K562 (cell line): ENCODE data around the gene CFL1. TPM values are rescaled to one million over a fixed set of nuclear protein-coding genes. Genes with fewer than 3 reads are reported as not detected.
A peak's percentile ranks its signal among the peaks of the same experiment; 100 is the strongest.

Source experiments
- ATAC-seq: fragments of 200-7000 bp; cut with Tn5 transposase; 3 replicates; pipeline ENCODE4 v1.9.1; 2020; ENCODE audit warnings: moderate library complexity
- BruUV-seq: library from RNA; stranded (reverse); fragments of 400-500 nt; replicated peaks from 2 replicates; lab custom pipeline; 2021; lab: Mats Ljungman, UMichigan
- CTCF ChIA-PET: fragments of 300-600 bp; formaldehyde crosslinking; extraction: SDS; loops from one replicate; lab custom pipeline; 2021; ENCODE audit warnings: low intra/inter-chr PET ratio; lab: Yijun Ruan, JAX
- POLR2A ChIA-PET: fragments of 300-600, 350-650 bp; sonication (Branson Sonifier 250); formaldehyde crosslinking; extraction: SDS; loops from one replicate; lab custom pipeline; 2021; ENCODE audit warnings: antibody characterized with exemption, inconsistent platforms; lab: Yijun Ruan, JAX
- DNase-seq, 4 experiments: peaks; one replicate each; pipeline versions ENCODE4 v3.0.0 to v3.0.0-alpha.2; 2011 to 2018; ENCODE audit warnings: low spot score in 3 of 4, mixed read lengths in 3 of 4; ENCODE audit errors: extremely low read depth in 1 of 4
- FAIRE-seq: peaks from 2 replicates; lab custom pipeline; 2011; peaks lifted over from hg19 to GRCh38; lab: Jason Lieb, UNC
- H2AFZ ChIP-seq: 2 replicates; pipeline ENCODE4 v1.6.0; 2011; ENCODE audit warnings: low read depth, low read length, control low read depth, inconsistent platforms
- H3K27ac ChIP-seq: fragments of 200-600 bp; 3 replicates; pipeline ENCODE4 v1.8.0; 2011; ENCODE audit warnings: low read depth, mild to moderate bottlenecking, control low read depth, inconsistent platforms, low read length, moderate library complexity, mixed read lengths; ENCODE audit errors: extremely low read depth
- H3K27me3 ChIP-seq, 2 experiments: fragments of 300-600 bp in 1 of 2; 2 replicates in 1 of 2; 3 replicates in 1 of 2; pipeline versions ENCODE4 v1.6.0 to v1.8.0; 2011; ENCODE audit warnings: inconsistent platforms in 2 of 2, low read length in 2 of 2, mild to moderate bottlenecking in 1 of 2, mixed read lengths in 1 of 2, moderate library complexity in 1 of 2; ENCODE audit not compliant: control insufficient read depth in 2 of 2, insufficient read depth in 2 of 2
- H3K36me3 ChIP-seq: fragments of 300-600 bp; 3 replicates; pipeline ENCODE4 v1.8.0; 2011; ENCODE audit warnings: mild to moderate bottlenecking, low read length, inconsistent platforms; ENCODE audit not compliant: control insufficient read depth, insufficient read depth
- H3K4me1 ChIP-seq, 2 experiments: fragments of 200-600 bp in 1 of 2; replicated peaks in 1 of 2; 2 replicates in 1 of 2; 3 replicates in 1 of 2; pipeline versions ENCODE4 v1.5.1 to v1.8.0; 2011; ENCODE audit warnings: inconsistent platforms in 2 of 2, low read length in 2 of 2, mild to moderate bottlenecking in 1 of 2, mixed read lengths in 1 of 2, moderate library complexity in 1 of 2; ENCODE audit not compliant: control insufficient read depth in 2 of 2, insufficient read depth in 2 of 2
- H3K4me2 ChIP-seq: 2 replicates; pipeline ENCODE4 v1.6.1; 2011; ENCODE audit warnings: low read length, control low read depth, inconsistent platforms, mixed read lengths; ENCODE audit not compliant: insufficient read depth
- H3K4me3 ChIP-seq: fragments of 200-600 bp; sonication (generic), shearing (Covaris generic); 2 replicates; pipeline ENCODE4 v1.5.1; 2016; ENCODE audit warnings: control low read depth, inconsistent platforms
- H3K79me2 ChIP-seq: fragments of 200-600 bp; 3 replicates; pipeline ENCODE4 v1.8.0; 2011; ENCODE audit warnings: low read length, inconsistent platforms; ENCODE audit not compliant: control insufficient read depth, insufficient read depth
- H3K9ac ChIP-seq, 2 experiments: 2 replicates each; pipeline versions ENCODE4 v1.6.0 to v1.6.1; 2011; ENCODE audit warnings: low read depth in 2 of 2, low read length in 2 of 2, control low read depth in 1 of 2, inconsistent platforms in 1 of 2, mild to moderate bottlenecking in 1 of 2, mixed read lengths in 1 of 2; ENCODE audit not compliant: insufficient read depth in 1 of 2
- H3K9me1 ChIP-seq: one replicate; pipeline ENCODE4 v1.6.0; 2011; ENCODE audit warnings: inconsistent platforms, mild to moderate bottlenecking, low read length, moderate library complexity; ENCODE audit not compliant: control insufficient read depth, insufficient read depth
- H3K9me3 ChIP-seq: replicated peaks from 2 replicates; pipeline ENCODE4 v1.5.1; 2011; ENCODE audit warnings: low read depth, low read length, inconsistent platforms; ENCODE audit not compliant: control insufficient read depth, insufficient read depth
- H4K20me1 ChIP-seq: replicated peaks from 2 replicates; pipeline ENCODE4 v1.6.1; 2011; ENCODE audit warnings: low read length, inconsistent platforms, mixed read lengths; ENCODE audit not compliant: control insufficient read depth, insufficient read depth
- ESRRA ChIP-seq: fragments of 450-650 bp; IDR thresholded peaks from 2 replicates; pipeline ENCODE4 v1.6.1; 2014; ENCODE audit warnings: low read depth, mild to moderate bottlenecking, moderate library complexity, borderline replicate concordance
- GABPB2 ChIP-seq: fragments of 250-450 bp; sonication (Bioruptor Pico); conservative IDR thresholded peaks from 2 replicates; pipeline ENCODE4 v1.5.1; 2021; ENCODE audit warnings: mild to moderate bottlenecking
- GATAD2A ChIP-seq: fragments of 450-650 bp; IDR thresholded peaks from 2 replicates; pipeline ENCODE4 v1.6.1; 2017
- PTRF ChIP-seq: fragments of 450-650 bp; IDR thresholded peaks from 2 replicates; pipeline ENCODE4 v1.6.1; 2016; ENCODE audit warnings: mild to moderate bottlenecking, missing genetic modification characterization, missing compliant biosample characterization
- SUPT5H ChIP-seq: fragments of 450-650 bp; IDR thresholded peaks from 2 replicates; pipeline ENCODE4 v1.6.1; 2016
- WGBS: fragments of 100-300 bp; shearing (Covaris generic); methylation state at CpG from one replicate; pipeline ENCODE4 v1.1.6; 2016; ENCODE audit warnings: low coverage, mixed read lengths; ENCODE audit not compliant: insufficient coverage; ENCODE audit errors: missing lambda C conversion rate; 5-methylcytosine and 5-hydroxymethylcytosine counted together
- in situ Hi-C: fragments of 300-500 bp; cut with MboI; formaldehyde crosslinking; loops from 4 replicates; pipeline ENCODE4 v1.15.0; 2018; ENCODE audit warnings: inconsistent platforms, mixed read lengths
- intact Hi-C: fragments of 100-400 bp; cut with micrococcal nuclease; formaldehyde crosslinking; loops from 2 replicates; pipeline ENCODE4 v1.14.2; 2022
- polyA plus RNA-seq, 8 experiments: library from polyadenylated mRNA; depleted of rRNA in 4 of 8; stranded (reverse) in 5 of 8; unstranded in 3 of 8; fragments of >200 nt; fragmentation: Nextera tagmentation in 2 of 8; fragmentation: Illumina TruSeq in 1 of 8; extraction: Ambion mirVana in 2 of 8; extraction: Trizol in 1 of 8; gene quantifications; 2 replicates each; pipeline versions ENCODE4 v1.2.1 to v1.2.3, GENCODE V29; 2011 to 2014; ENCODE audit warnings: inconsistent platforms in 1 of 8, missing spikeins in 1 of 8
- total RNA-seq, 7 experiments: library from RNA; depleted of rRNA in 6 of 7; stranded (reverse); fragments of >200 nt in 6 of 7; fragmentation: Illumina TruSeq in 2 of 7; extraction: Trizol in 2 of 7; gene quantifications; 2 replicates each; pipeline versions ENCODE4 v1.2.1 to v1.2.3, GENCODE V29; 2011 to 2021; ENCODE audit warnings: low replicate concordance in 1 of 7

CFL1 gene
- total and polyA plus RNA-seq, 9 of the 15 experiments (the other 6 are each of a cell fraction or from before 2014, with no cell fraction given) = 105 to 1,101 (median 859) TPM

GRCh38 chr11:65883786-65884715 is 26.1 kb upstream of the CFL1 start:
- Histone ChIP-seq H3K36me3 (peaks cover 50% of the 10 kb centered on the region), H3K9ac (0 out of 4 replicates have a peak overlapping the region, but pooled peaks of 1 of the 2 experiments have one; percentile 29), H3K27me3 (no peaks in the 10 kb centered on the region), H3K79me2 (peaks cover 13% of the 10 kb centered on the region), H4K20me1 (peaks cover 3% of the 10 kb centered on the region; the same call in 1 of the 2 replicates), H3K9me3 (no peaks in the 10 kb centered on the region), H3K4me2 (no peak overlapping the region), H3K27ac (no peak overlapping the region), H2AFZ (no peak overlapping the region), H3K4me3 (no peak overlapping the region), H3K9me1 (no peaks in the 10 kb centered on the region), H3K4me1 (peaks cover 8 to 39% of the 10 kb centered on the region in 2 experiments; a peak in 3 of 5 replicates)
- no TSS peak for BruUV-seq
- POLR2A ChIA-PET = interaction anchor here (0.6 to 14.4 kb wide), 14 partner anchors 7 to 381 kb away, joined by 3 to 147 read pairs (median 4); partner anchors contain the start of genes CFL1, FOSL1 and MUS81
- FAIRE-seq (no peak), DNase-seq (no peak), ATAC-seq (no peak)
- TF ChIP-seq ESRRA (no peak), GABPB2 (no peak), GATAD2A (no peak), PTRF (tag) (no peak), SUPT5H (no peak)
- in situ Hi-C loops = loop anchor here (5.0 kb wide), 1 partner anchor 103 kb away; no protein-coding TSS in a partner anchor
- 77% methylated on average over 26 of the region's 28 CpGs for WGBS
- intact Hi-C loops = loop anchor here (1.0 kb wide), 1 partner anchor 105 kb away; no protein-coding TSS in a partner anchor
- CTCF ChIA-PET = interaction anchor here (0.5 to 2.7 kb wide), 7 partner anchors 28 to 546 kb away, joined by 3 to 24 read pairs (median 3); no protein-coding TSS in a partner anchor
